ENCODE measurements around the gene USP54.

- TF ChIP-seq CTCF (IDR thresholded peaks at IDR 0.05) (no peak), POLR2A (IDR thresholded peaks at IDR 0.05) (no peak)
Measured at GRCh38 chr10:73509695-73510094, 81.4 kb downstream of the USP54 start.

Data from uterus (tissue), 2 donors.